ENCODE results near the gene STPG3.

DNA sequence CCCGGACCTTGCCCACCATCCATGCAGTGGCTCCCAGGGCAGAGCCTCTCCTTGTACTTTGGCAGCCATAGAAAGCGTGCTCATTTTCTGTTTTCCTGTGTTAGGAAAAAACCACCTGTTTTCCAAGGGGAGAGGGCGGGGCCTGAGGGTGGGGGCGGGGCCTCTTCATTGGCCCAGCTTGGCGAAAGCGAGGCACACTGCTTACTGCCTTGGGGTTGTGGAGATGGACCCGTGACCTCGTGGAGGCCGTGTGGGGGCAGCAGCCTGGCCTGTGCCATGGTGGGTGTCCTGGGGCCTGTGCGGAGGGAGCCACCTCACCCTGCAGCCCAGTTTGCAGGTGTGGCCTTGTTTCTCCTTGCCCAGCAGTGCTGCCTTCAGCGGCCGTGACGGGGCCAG, 22.0 kb downstream of the STPG3 start:
- TF ChIP-seq, protein P1, sequence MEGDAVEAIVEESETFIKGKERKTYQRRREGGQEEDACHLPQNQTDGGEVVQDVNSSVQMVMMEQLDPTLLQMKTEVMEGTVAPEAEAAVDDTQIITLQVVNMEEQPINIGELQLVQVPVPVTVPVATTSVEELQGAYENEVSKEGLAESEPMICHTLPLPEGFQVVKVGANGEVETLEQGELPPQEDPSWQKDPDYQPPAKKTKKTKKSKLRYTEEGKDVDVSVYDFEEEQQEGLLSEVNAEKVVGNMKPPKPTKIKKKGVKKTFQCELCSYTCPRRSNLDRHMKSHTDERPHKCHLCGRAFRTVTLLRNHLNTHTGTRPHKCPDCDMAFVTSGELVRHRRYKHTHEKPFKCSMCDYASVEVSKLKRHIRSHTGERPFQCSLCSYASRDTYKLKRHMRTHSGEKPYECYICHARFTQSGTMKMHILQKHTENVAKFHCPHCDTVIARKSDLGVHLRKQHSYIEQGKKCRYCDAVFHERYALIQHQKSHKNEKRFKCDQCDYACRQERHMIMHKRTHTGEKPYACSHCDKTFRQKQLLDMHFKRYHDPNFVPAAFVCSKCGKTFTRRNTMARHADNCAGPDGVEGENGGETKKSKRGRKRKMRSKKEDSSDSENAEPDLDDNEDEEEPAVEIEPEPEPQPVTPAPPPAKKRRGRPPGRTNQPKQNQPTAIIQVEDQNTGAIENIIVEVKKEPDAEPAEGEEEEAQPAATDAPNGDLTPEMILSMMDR (IDR thresholded peaks at IDR 0.05), result no peak
- no peak for TF ChIP-seq ZFX (IDR thresholded peaks at IDR 0.05; ENCODE audit: borderline replicate concordance)
